Measurements from ENCODE around the gene ST3GAL5.

- TF ChIP-seq POLR2A (IDR thresholded peaks at IDR 0.05) (peak in 1 of 2 donors; percentile 53), CTCF (IDR thresholded peaks at IDR 0.05) (no peak)
Measured at GRCh38 chr2:85889627-85890281, 964 bp upstream of the ST3GAL5 start.
